ENCODE data around the gene SZRD1.

The SZRD1 gene

DNA sequence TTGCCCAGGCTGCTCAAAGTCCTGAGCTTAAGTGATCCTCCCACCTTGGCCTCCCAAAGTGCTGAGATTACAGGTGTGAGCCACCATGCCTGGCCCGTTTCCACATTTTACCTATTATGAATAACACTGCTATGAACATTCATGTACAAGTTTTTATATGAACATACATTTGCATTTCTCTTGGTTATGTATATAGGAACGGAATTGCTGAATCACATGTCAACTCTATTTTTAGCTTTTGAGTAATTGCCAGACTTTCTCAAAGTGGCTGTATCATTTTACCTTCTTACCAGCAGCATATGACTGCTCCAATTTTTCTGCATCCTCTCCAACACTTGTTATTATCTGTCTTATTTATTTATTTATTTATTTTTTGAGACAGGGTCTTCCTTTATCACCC lies 67.5 kb downstream of the SZRD1 start:
- Histone ChIP-seq H3K9me3 (no peaks in the 10 kb centered on the region), H3K27me3 (peaks cover 0 to 6% of the 10 kb centered on the region in 2 donors), H3K27ac (no peak overlapping the region), H3K4me1 (no peaks in the 10 kb centered on the region), H3K4me3 (no peak overlapping the region), H3K36me3 (no peaks in the 10 kb centered on the region)
- intact Hi-C loops (cut with DNase I; ENCODE audit: low total_unique reads) = no loop called here
- no peak for DNase-seq
- TF ChIP-seq, protein P1, sequence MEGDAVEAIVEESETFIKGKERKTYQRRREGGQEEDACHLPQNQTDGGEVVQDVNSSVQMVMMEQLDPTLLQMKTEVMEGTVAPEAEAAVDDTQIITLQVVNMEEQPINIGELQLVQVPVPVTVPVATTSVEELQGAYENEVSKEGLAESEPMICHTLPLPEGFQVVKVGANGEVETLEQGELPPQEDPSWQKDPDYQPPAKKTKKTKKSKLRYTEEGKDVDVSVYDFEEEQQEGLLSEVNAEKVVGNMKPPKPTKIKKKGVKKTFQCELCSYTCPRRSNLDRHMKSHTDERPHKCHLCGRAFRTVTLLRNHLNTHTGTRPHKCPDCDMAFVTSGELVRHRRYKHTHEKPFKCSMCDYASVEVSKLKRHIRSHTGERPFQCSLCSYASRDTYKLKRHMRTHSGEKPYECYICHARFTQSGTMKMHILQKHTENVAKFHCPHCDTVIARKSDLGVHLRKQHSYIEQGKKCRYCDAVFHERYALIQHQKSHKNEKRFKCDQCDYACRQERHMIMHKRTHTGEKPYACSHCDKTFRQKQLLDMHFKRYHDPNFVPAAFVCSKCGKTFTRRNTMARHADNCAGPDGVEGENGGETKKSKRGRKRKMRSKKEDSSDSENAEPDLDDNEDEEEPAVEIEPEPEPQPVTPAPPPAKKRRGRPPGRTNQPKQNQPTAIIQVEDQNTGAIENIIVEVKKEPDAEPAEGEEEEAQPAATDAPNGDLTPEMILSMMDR (IDR thresholded peaks at IDR 0.05) = no peak

DNA sequence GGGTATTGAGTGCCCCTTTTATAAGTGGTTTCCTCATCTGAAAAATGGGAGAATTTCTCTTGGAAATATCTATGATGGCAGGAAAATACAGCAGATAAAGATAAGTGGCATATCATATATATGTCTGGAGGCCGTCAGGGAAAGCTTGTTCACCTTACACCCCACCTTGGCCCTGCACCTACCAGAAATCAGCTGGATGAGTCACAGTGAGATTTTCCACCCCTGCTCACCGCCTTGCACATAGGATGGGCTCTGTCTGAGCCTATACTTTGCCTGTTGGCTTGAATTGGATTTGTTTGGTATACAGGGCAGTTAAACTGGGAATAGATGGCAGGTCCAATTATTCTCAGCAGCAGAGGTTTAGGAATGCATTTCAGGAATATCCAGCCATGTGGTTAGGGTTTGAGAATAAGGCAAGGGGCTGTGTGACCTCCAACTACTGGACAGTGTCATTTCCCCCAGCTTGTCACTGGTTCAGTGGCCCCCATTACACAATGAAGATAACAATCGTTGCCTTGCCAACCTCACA lies 70.0 kb downstream of the SZRD1 start, which contains the start of gene SPATA21:
Gene SPATA21, minus strand, starts transcription at position 479 of the 529 bp plus-strand sequence. CDS start 6,053 bp downstream, outside the sequence.
- intact Hi-C loops (cut with DNase I; ENCODE audit: low total_unique reads) = no loop called here
- peaks cover 0 to 6% of the 10 kb centered on the region in 2 donors for H3K27me3 ChIP-seq

DNA sequence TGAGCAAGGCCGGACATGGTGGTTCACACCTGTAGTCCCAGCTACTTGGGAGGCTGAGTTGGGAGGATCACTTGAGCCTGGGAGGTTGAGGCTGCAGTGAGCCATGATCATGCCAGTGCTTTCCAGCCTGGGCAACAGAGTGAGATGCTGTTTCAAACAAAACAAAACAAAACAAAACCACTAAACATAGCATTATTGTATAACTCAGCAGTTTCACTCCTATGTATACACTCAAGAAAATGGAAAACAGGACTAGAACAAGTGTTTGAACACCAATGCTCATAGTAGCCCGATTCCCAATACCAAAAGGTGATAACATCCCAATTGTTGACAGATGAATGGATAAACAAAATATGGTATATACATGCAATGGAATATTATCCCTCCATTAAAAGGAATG lies 71.5 kb downstream of the SZRD1 start:
- no peak overlapping the region for H3K4me3 ChIP-seq
- intact Hi-C loops (cut with DNase I; ENCODE audit: low total_unique reads) = no loop called here
- DNase-seq = no peak
- peaks cover 4 to 30% (median 15%) of the 10 kb centered on the region in 4 donors for H3K4me1 ChIP-seq
- peaks cover 0 to 4% (median 3%) of the 10 kb centered on the region in 3 donors for H3K36me3 ChIP-seq
- H3K27ac ChIP-seq = no peak overlapping the region
- no peaks in the 10 kb centered on the region for H3K9me3 ChIP-seq
- H3K27me3 ChIP-seq = no peaks in the 10 kb centered on the region
- TF ChIP-seq, protein P1 (IDR thresholded peaks at IDR 0.05) = no peak

More for the DNA sequence above, 70.0 kb downstream of the SZRD1 start, which contains the start of gene SPATA21:
- no peak for DNase-seq
- Histone ChIP-seq H3K36me3 (no peaks in the 10 kb centered on the region), H3K4me1 (peaks cover 0 to 16% (median 8%) of the 10 kb centered on the region in 4 donors), H3K27ac (no peak within 1 kb of the TSS), H3K4me3 (no peak within 1 kb of the TSS), H3K9me3 (no peaks in the 10 kb centered on the region)
- TF ChIP-seq, protein P1 (IDR thresholded peaks at IDR 0.05) = no peak

DNA sequence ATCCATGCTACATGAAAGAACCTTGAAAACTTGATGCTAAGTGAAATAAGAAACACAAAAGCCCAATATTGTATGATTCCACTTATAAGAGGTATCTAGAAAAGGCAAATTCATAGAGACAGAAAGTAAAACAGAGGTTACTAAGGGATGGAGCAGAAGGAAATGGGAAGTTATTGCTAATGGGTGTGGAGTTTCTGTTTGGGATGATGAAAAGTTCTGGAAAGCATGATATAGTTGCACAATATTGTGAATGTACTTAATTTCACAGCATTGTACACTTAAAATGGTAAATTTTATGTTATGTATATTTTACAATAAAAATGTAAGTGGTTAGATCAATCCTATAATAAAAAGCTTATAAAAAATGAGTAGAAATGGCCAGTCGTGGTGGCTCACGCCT lies 71.9 kb downstream of the SZRD1 start:
- DNase-seq = no peak
- Histone ChIP-seq H3K4me1 (peaks cover 4 to 33% (median 17%) of the 10 kb centered on the region in 4 donors), H3K4me3 (no peak overlapping the region), H3K27ac (no peak overlapping the region), H3K36me3 (peaks cover 0 to 8% (median 7%) of the 10 kb centered on the region in 3 donors), H3K9me3 (no peaks in the 10 kb centered on the region), H3K27me3 (no peaks in the 10 kb centered on the region)
- TF ChIP-seq, protein P1 (IDR thresholded peaks at IDR 0.05) = no peak
- intact Hi-C loops (cut with DNase I; ENCODE audit: low total_unique reads) = no loop called here

DNA sequence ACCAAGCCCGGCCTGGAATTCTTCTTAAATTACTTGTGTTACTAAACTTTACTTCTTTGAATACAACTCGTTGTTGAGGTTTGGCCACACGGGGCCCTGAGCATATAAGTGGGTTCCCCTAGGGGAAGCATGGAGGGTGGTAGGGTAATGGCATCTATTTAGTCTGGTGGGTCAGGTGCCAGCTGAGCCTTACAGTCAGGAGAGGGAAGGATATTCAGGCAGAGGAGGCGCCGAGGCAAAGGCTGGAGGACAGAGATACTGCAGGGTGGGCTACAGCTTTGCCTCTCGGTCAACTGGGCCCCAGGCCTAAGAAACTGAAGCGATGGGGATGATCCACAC lies 73.1 kb downstream of the SZRD1 start:
- Histone ChIP-seq H3K27me3 (no peaks in the 10 kb centered on the region), H3K36me3 (peaks cover 2 to 18% (median 18%) of the 10 kb centered on the region in 3 donors), H3K27ac (peak overlapping the region; percentile 78 to 79), H3K4me3 (peak overlapping the region; percentile 79 to 95), H3K4me1 (peaks cover 4 to 33% (median 18%) of the 10 kb centered on the region in 4 donors), H3K9me3 (no peaks in the 10 kb centered on the region)
- intact Hi-C loops (cut with DNase I; ENCODE audit: low total_unique reads) = no loop called here
- TF ChIP-seq, protein P1 (IDR thresholded peaks at IDR 0.05) = no peak
- DNase-seq = no peak
